HCT116 (cell line): Measurements from ENCODE around the gene CDK14.

Source experiments
- ATF3 ChIP-seq: IDR thresholded peaks from 2 replicates; pipeline ENCODE4 v1.6.1; 2012
- CTCF ChIP-seq, 3 experiments: fragments of 200-600 bp in 1 of 3; sonication (generic) in 1 of 3; IDR thresholded peaks in 2 of 3; conservative IDR thresholded peaks in 1 of 3; 2 replicates each; pipeline ENCODE4 v1.5.1; 2012 to 2017; ENCODE audit warnings: low read depth in 2 of 3, low read length in 2 of 3, antibody characterized with exemption in 1 of 3, borderline replicate concordance in 1 of 3, control low read depth in 1 of 3, mild to moderate bottlenecking in 1 of 3, mixed read lengths in 1 of 3, mixed run types in 1 of 3, moderate library complexity in 1 of 3; ENCODE audit not compliant: insufficient read depth in 1 of 3
- EGR1 ChIP-seq: IDR thresholded peaks from 2 replicates; pipeline ENCODE4 v1.6.1; 2012; ENCODE audit warnings: low read depth
- EZH2 ChIP-seq: fragments of 200-600 bp; sonication (generic); IDR thresholded peaks from 2 replicates; pipeline ENCODE4 v1.6.1; 2017; ENCODE audit warnings: antibody characterized with exemption, mixed run types
- EZH2phosphoT487 ChIP-seq: fragments of 200-600 bp; IDR thresholded peaks from 2 replicates; pipeline ENCODE4 v1.6.1; 2018; ENCODE audit warnings: antibody characterized with exemption, borderline replicate concordance
- JUND ChIP-seq: IDR thresholded peaks from 2 replicates; pipeline ENCODE4 v1.6.1; 2012
- POLR2A ChIP-seq: IDR thresholded peaks from 2 replicates; pipeline ENCODE4 v1.7.0; 2011; ENCODE audit warnings: borderline replicate concordance; ENCODE audit not compliant: insufficient read depth, insufficient read length; ENCODE audit errors: extremely low read depth
- POLR2AphosphoS5 ChIP-seq: IDR thresholded peaks from 2 replicates; pipeline ENCODE4 v1.6.1; 2011; ENCODE audit warnings: mild to moderate bottlenecking, low read depth, low read length, moderate library complexity
- RAD21 ChIP-seq: IDR thresholded peaks from 2 replicates; pipeline ENCODE4 v1.6.1; 2012; ENCODE audit warnings: low read depth, mild to moderate bottlenecking
- SP1 ChIP-seq: IDR thresholded peaks from 2 replicates; pipeline ENCODE4 v1.6.1; 2012; ENCODE audit warnings: low read depth
- SRF ChIP-seq: IDR thresholded peaks from 2 replicates; pipeline ENCODE4 v1.6.1; 2012; ENCODE audit warnings: low read depth
- TF ChIP-seq, protein P1 (sequence below): IDR thresholded peaks from 2 replicates; pipeline ENCODE4 v1.6.1; 2012; ENCODE audit warnings: low read depth

- TF ChIP-seq ATF3 (no peak), SP1 (no peak), CTCF (IDR thresholded peaks at IDR 0.05 in 2 of 3, conservative IDR thresholded peaks at IDR 0.05 in 1 of 3; ENCODE audit: borderline replicate concordance in 1 of 3, insufficient read depth in 1 of 3, low read depth in 2 of 3, low read length in 2 of 3) (no peak), POLR2AphosphoS5 (no peak), EZH2 (no peak), POLR2A (no peak), EGR1 (no peak), JUND (no peak), SRF (no peak), RAD21 (no peak), EZH2phosphoT487 (no peak)
- TF ChIP-seq, protein P1, sequence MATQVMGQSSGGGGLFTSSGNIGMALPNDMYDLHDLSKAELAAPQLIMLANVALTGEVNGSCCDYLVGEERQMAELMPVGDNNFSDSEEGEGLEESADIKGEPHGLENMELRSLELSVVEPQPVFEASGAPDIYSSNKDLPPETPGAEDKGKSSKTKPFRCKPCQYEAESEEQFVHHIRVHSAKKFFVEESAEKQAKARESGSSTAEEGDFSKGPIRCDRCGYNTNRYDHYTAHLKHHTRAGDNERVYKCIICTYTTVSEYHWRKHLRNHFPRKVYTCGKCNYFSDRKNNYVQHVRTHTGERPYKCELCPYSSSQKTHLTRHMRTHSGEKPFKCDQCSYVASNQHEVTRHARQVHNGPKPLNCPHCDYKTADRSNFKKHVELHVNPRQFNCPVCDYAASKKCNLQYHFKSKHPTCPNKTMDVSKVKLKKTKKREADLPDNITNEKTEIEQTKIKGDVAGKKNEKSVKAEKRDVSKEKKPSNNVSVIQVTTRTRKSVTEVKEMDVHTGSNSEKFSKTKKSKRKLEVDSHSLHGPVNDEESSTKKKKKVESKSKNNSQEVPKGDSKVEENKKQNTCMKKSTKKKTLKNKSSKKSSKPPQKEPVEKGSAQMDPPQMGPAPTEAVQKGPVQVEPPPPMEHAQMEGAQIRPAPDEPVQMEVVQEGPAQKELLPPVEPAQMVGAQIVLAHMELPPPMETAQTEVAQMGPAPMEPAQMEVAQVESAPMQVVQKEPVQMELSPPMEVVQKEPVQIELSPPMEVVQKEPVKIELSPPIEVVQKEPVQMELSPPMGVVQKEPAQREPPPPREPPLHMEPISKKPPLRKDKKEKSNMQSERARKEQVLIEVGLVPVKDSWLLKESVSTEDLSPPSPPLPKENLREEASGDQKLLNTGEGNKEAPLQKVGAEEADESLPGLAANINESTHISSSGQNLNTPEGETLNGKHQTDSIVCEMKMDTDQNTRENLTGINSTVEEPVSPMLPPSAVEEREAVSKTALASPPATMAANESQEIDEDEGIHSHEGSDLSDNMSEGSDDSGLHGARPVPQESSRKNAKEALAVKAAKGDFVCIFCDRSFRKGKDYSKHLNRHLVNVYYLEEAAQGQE, result no peak
These were observed 314.0 kb downstream of the CDK14 start for GRCh38 chr7:90910136-90910535.
